DLD1 (cell line): ENCODE measurements around the gene LRP3.
"Not testable (repeated sequence)": the region's sequence is repeated elsewhere in the genome, so short reads cannot be mapped to it uniquely, and the experiment has no call there.

Experiments
- in situ Hi-C: cut with HindIII; loops from 2 replicates; pipeline ENCODE4 v1.10.0; 2017; ENCODE audit warnings: low sequenced_read_pairs

The LRP3 gene

DNA sequence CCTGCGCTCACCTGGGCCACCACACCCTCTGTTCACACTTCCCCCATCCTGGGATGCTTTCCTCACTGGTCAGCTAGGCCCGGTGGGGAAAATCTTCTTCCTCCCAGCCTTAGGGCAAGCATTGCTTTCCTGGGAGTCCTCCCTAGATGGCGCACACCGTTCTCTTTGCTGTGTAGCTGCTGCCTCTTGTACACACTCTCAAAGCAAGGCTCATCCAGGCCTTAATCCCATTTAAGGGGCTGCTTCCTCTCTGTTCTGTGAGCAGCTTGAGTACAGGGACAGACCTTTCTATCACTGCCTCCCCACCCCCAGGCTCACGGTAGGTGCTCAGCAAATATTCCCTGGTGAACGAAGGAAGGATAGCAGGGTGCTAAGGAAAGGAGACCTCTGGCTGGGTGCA, 20.5 kb downstream of the LRP3 start:
- in situ Hi-C loops, result no loop called here

DNA sequence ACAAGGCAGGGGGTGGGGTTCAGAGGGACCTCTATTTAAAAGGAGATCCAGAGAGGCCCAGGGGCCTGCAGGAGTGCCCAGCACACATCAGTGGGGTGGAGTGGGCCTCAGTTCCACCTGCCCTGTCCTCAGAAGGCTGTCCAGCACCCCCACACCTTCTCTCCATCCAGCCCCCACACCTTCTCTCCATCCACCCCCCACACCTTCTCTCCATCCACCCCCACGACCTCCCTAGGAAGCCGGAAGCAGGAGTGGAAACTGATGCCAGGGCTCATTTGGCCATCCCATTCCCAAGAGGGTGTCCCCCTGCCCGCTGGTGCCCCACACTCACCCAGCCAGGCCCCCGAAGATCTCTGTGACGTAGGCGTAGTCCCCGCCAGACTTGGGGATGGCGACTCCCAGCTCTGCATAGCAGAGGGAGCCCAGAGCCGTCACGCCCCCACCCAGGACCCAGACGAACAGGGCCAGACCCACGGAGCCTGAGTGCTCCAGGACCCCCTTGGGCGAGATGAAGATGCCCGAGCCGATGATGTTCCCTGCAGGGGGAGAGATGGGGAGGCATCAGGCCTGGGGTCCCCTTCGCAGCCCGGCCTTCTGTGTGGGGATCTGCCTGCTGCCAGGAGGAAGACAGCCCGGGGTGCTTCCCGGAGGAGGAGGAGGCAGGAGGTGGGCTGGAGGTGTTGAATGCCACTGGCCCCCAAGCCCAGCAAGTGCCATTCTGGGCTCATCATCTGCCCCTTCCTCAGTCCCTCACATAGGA, 21.5 kb downstream of the LRP3 start:
- in situ Hi-C loops, result no loop called here

- in situ Hi-C loops, result no loop called here
Observed at GRCh38 chr19:33216198-33216830, 22.2 kb downstream of the LRP3 start.

DNA sequence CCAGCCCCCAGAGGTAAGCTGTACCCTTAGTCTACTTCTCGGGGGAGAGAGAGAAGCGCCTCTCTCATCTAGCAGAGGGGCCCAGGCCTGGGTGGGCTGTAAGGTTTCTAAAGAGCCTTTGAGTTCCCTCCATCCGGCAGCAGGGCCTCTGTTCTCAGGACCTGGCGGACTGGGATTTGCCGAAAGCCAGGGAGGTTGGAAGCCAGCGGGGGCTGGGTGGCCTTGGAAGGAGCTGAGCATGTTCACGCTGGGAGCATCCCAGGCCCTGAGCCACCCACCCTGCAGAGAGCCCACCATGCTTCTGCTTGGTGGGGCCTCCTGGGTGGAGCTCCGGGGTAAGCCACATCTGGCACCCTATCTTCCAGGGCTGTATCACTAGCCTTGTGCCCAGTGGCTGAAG, 23.8 kb downstream of the LRP3 start:
- in situ Hi-C loops, result no loop called here

DNA sequence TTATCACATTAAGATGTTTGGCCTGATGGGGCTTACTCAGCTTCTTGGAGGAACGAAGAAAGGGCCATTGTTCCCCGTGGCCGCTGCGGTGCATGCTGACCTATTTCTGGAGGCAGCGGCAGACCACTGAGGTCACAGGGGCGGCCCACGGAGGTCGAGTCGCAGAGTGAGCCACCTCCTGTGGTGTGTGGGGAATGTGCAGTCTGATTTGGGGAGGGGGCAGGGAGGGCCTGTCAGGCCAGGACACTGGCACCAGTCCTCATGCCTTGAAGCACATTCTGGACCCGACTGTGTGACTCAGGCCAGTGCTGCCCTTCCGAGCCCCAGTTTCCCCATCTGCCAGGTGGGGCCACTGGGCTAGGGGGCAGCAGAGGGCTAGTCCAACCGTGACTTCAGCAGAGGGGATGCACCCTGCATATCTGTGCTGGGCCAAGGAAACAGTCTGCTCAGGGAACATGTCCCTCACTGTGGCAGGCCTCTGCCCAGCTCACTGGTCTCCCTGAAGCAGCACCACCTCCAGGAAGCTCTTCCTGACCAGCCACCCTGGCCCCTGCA, 25.2 kb downstream of the LRP3 start:
- in situ Hi-C loops, result no loop called here

GRCh38 chr19:33220115-33220514, 26.0 kb downstream of the LRP3 start:
- in situ Hi-C loops, result no loop called here

GRCh38 chr19:33220735-33221134, 26.6 kb downstream of the LRP3 start:
- in situ Hi-C loops, result no loop called here

GRCh38 chr19:33221638-33222037, 27.5 kb downstream of the LRP3 start:
- in situ Hi-C loops, result no loop called here

DNA sequence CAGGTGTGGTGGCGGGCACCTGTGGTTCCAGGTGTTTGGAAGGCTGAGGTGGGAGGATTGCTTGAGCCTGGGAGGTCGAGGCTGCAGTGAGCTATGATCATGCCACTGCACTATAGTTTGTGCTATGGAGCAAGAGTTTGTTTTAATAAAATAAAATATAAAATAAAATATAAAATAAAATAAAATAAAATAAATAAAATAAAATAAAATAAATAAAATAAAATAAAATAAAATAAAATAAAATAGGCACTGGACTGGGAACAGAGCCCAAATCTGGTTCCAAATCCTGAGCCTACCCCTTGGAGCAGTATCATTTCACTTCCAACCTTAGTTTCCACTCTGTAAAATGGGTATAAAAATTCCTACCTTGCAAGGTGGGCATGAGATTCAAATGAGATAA, 28.1 kb downstream of the LRP3 start:
- in situ Hi-C loops, result not testable (repeated sequence)

DNA sequence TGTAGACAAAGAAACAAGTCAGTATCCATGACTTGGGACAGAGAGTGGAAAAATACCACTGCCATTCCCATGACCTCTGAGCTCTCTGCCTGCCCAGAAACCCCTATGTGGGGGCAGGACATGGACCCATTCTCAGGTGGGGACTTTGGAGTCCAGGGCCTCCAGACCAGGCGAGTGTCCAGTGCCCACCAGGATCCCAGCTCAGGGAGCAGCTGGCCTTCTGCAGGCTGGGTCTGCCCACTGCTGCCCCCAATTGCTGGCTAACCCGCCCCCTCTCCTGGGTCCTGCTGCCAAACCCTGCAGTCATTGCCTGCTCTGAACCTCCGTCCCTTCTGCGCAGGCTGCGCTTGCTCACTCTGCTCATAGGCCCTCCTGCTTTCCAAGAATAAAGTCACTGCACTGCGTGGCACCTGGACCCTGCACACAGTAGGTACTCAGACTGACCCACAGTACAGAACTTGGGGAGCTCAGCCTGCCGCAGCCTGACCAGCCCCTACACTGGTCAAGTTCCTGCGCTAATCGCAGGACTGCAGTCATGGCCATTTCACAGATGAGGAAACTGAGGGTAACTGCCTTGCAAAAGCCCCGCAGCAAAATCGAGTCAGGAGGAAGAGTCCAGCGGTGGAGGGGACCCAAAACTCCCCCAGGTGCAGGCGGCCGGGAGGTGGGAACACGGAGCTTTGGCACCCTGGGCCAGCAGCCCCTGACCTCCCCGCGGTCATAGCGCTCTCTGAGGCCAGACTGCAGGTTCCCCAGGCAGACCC, 30.7 kb downstream of the LRP3 start:
- in situ Hi-C loops, result no loop called here

GRCh38 chr19:33225458-33225926, 31.4 kb downstream of the LRP3 start, which contains the start of gene SLC7A10:
Gene SLC7A10 (minus strand): TSS chr19:33225850. CDS start chr19:33225703, 147 bp downstream.
- in situ Hi-C loops, result no loop called here

GRCh38 chr19:33226550-33227241, 32.6 kb downstream of the LRP3 start:
- in situ Hi-C loops, result no loop called here

- in situ Hi-C loops, result no loop called here
Observed at GRCh38 chr19:33227242-33227650, 33.1 kb downstream of the LRP3 start.

GRCh38 chr19:33227870-33228599, 33.9 kb downstream of the LRP3 start:
- in situ Hi-C loops, result no loop called here

GRCh38 chr19:33229962-33230361, 35.8 kb downstream of the LRP3 start:
- in situ Hi-C loops, result no loop called here

DNA sequence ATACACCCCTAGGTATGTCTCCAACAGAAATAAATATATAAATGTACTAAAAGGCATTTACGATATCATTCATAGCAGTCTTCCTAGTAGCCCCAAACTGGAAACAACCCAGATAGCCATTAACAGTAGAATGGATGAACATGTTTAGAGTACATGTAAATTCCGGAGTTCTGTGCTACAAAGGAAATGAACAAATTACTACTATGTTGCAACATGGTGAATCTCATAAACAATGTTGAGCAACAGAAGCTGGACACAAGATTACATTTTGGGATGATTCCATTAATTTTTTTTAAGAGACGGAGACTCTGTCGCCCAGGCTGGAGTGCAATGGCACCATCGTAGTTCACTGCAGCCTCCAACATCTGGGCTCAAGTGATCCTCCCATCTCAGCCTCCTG, 37.4 kb downstream of the LRP3 start:
- in situ Hi-C loops, result no loop called here

DNA sequence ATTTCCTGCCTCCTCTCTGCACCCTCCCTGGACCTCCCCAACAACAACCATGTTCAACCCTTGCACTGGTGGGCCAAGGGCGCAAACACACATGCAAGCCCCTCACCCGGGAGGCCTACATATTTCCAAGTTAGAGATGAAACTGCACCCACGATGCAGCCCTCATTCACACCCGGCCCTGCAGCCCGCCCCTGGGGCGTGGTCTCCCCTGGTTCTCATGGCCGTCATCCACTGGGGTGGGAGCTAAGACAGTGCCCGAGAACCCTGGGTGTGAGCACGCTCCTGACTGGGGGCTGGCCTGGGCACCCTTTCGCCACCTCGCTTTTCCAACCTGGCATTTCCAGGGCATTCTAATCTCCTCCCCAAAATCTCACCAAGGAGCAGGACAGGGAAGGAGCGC, 38.5 kb downstream of the LRP3 start:
- in situ Hi-C loops, result no loop called here

DNA sequence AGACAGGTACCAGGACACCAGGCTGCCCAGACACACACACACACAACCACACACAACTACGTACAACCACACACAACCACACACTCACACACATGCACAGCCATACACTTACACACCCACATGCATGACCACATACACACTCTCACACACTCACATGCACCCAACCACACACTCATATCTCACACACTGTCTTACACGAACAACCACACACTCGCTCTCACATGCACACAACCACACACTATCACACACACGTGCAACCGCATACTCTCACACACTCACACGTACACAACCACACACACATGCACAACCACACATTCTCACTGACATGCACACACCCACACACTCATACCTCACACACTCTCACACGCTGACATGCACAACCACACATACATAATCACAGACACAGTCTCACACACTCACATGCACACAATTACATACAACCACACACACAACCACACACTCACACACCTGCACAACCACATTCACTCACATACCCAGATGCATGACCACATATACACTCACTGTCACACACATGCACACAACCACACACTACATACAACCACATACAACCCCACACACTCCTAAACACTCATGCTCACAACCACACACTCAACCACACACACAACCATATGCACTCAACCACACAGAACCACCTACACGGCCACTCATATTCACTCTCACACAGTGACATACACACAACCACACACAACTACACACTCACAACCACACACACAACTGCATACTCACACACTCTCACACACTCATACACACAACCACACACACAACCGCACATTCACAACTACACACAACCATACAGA, 39.1 kb downstream of the LRP3 start:
- in situ Hi-C loops, result no loop called here

GRCh38 chr19:33234092-33234491, 40.0 kb downstream of the LRP3 start:
- in situ Hi-C loops, result no loop called here
